SK-N-SH (cell line): ENCODE data around the gene VSIG8.

Experiments used
- CTCF ChIP-seq: fragments of 200-600 bp; sonication (generic); IDR thresholded peaks from 2 replicates; pipeline ENCODE4 v1.6.1; 2017; ENCODE audit warnings: antibody characterized with exemption, mild to moderate bottlenecking, moderate library complexity
- EZH2phosphoT487 ChIP-seq: fragments of 200-600 bp; sonication (generic); IDR thresholded peaks from 2 replicates; pipeline ENCODE4 v1.6.1; 2017; ENCODE audit warnings: low read depth, mixed run types, mild to moderate bottlenecking, antibody characterized with exemption, moderate library complexity, borderline replicate concordance
- GABPA ChIP-seq: IDR thresholded peaks from 2 replicates; pipeline ENCODE4 v1.4.0; 2012; ENCODE audit warnings: low read depth, mild to moderate bottlenecking
- MAX ChIP-seq: IDR thresholded peaks from 2 replicates; pipeline ENCODE4 v1.4.0; 2012; ENCODE audit warnings: low read depth
- MXI1 ChIP-seq: IDR thresholded peaks from 2 replicates; pipeline ENCODE4 v1.6.1; 2012; ENCODE audit warnings: mild to moderate bottlenecking, low read depth, low read length, improper control_type of control experiment
- REST ChIP-seq: IDR thresholded peaks from 2 replicates; pipeline ENCODE4 v1.6.1; 2012; ENCODE audit warnings: mild to moderate bottlenecking, low read depth, low read length, moderate library complexity
- RXRA ChIP-seq: IDR thresholded peaks from 2 replicates; pipeline ENCODE4 v1.4.0; 2012; ENCODE audit warnings: low read depth, mild to moderate bottlenecking, borderline replicate concordance
- TCF12 ChIP-seq: IDR thresholded peaks from 2 replicates; pipeline ENCODE4 v1.4.0; 2012
- TEAD4 ChIP-seq: IDR thresholded peaks from 2 replicates; pipeline ENCODE4 v1.4.0; 2012; ENCODE audit warnings: mild to moderate bottlenecking, borderline replicate concordance; ENCODE audit not compliant: insufficient read depth

GRCh38 chr1:159839116-159839849, 23.2 kb downstream of the VSIG8 start:
- TF ChIP-seq CTCF = no peak
- no peak for TF ChIP-seq RXRA
- TF ChIP-seq MAX = no peak
- no peak for TF ChIP-seq TEAD4
- no peak for TF ChIP-seq GABPA
- no peak for TF ChIP-seq EZH2phosphoT487
- no peak for TF ChIP-seq REST
- TF ChIP-seq MXI1 = no peak
- TF ChIP-seq TCF12 = no peak
